Ascending aorta (tissue), 2 donors: ENCODE results near the gene ARHGAP18. TPM values are rescaled to one million over a fixed set of nuclear protein-coding genes. Genes with fewer than 3 reads are reported as not detected.
"Not testable (repeated sequence)": the region's sequence is repeated elsewhere in the genome, so short reads cannot be mapped to it uniquely, and the experiment has no call there.

Source experiments
- DNase-seq, 2 donors: peaks; one replicate each; pipeline ENCODE4 v3.0.0-alpha.2; 2019; ENCODE audit warnings: low spot score in 2 of 2
- H3K27ac ChIP-seq, 2 donors: fragments of 200-600 bp; sonication (generic); one replicate each; pipeline ENCODE4 v1.5.1; 2016 to 2017; ENCODE audit warnings: mild to moderate bottlenecking in 1 of 2
- H3K27me3 ChIP-seq: fragments of 200-600 bp; sonication (generic); one replicate; pipeline ENCODE4 v1.5.1; 2017
- H3K36me3 ChIP-seq, 2 donors: fragments of 200-600 bp; sonication (generic); one replicate each; pipeline ENCODE4 v1.5.1; 2016
- H3K4me1 ChIP-seq, 2 donors: fragments of 200-600 bp; sonication (generic); one replicate each; pipeline ENCODE4 v1.5.1; 2016 to 2017; ENCODE audit warnings: mild to moderate bottlenecking in 1 of 2
- H3K4me3 ChIP-seq, 2 donors: fragments of 200-600 bp; sonication (generic); one replicate each; pipeline ENCODE4 v1.5.1; 2016 to 2017; ENCODE audit warnings: mild to moderate bottlenecking in 1 of 2
- H3K9me3 ChIP-seq, 2 donors: fragments of 200-600 bp; sonication (generic); one replicate each; pipeline ENCODE4 v1.5.1; 2016
- CTCF ChIP-seq, 3 experiments: fragments of 200-600 bp in 2 of 3; fragments of 450-650 bp in 1 of 3; sonication (generic) in 2 of 3; IDR thresholded peaks; one replicate each; pipeline ENCODE4 v1.5.1; 2016 to 2019; ENCODE audit warnings: antibody characterized with exemption in 3 of 3, mild to moderate bottlenecking in 1 of 3, moderate library complexity in 1 of 3
- intact Hi-C: fragments of 100-400 bp; cut with DNase I; formaldehyde crosslinking; loops from one replicate; pipeline ENCODE4 v1.15.1; 2023
- total RNA-seq: library from RNA; depleted of rRNA; stranded (reverse); fragments of >200 nt; gene quantifications from one replicate; pipeline ENCODE4 v1.1.0, GENCODE V29; 2016

The ARHGAP18 gene
- total RNA-seq, 1 donor from 2014 or later, result 10.7 TPM

- Histone ChIP-seq H3K9me3 (no peaks in the 10 kb centered on the region), H3K4me1 (no peaks in the 10 kb centered on the region), H3K4me3 (no peak overlapping the region), H3K27me3 (no peaks in the 10 kb centered on the region), H3K27ac (no peak overlapping the region), H3K36me3 (no peaks in the 10 kb centered on the region)
- TF ChIP-seq CTCF (IDR thresholded peaks at IDR 0.05), result no peak
- intact Hi-C loops, result no loop called here
- no peak for DNase-seq
Observed at GRCh38 chr6:129578315-129578714, 131.7 kb downstream of the ARHGAP18 start.

GRCh38 chr6:129577691-129578090, 132.3 kb downstream of the ARHGAP18 start:
- Histone ChIP-seq H3K4me3 (no peak overlapping the region), H3K9me3 (no peaks in the 10 kb centered on the region), H3K4me1 (no peaks in the 10 kb centered on the region), H3K27ac (no peak overlapping the region), H3K36me3 (no peaks in the 10 kb centered on the region), H3K27me3 (no peaks in the 10 kb centered on the region)
- intact Hi-C loops, result no loop called here
- DNase-seq, result no peak
- TF ChIP-seq CTCF (IDR thresholded peaks at IDR 0.05), result no peak

- Histone ChIP-seq H3K27me3 (no peaks in the 10 kb centered on the region), H3K36me3 (no peaks in the 10 kb centered on the region), H3K27ac (no peak overlapping the region), H3K4me1 (no peaks in the 10 kb centered on the region), H3K4me3 (no peak overlapping the region), H3K9me3 (no peaks in the 10 kb centered on the region)
- no peak for DNase-seq
- intact Hi-C loops, result no loop called here
- TF ChIP-seq CTCF (IDR thresholded peaks at IDR 0.05), result no peak
Observed at GRCh38 chr6:129576456-129576855, 133.5 kb downstream of the ARHGAP18 start.

- peak overlapping the region; percentile 31 to 52 for H3K4me3 ChIP-seq
- intact Hi-C loops, result loop anchor here (2.0 kb wide), 1 partner anchor 77 kb away; no protein-coding TSS in a partner anchor
- no peaks in the 10 kb centered on the region for H3K9me3 ChIP-seq
- peak; percentile 49 to 80 (median 55) for TF ChIP-seq CTCF (IDR thresholded peaks at IDR 0.05)
- H3K27me3 ChIP-seq, result no peaks in the 10 kb centered on the region
- DNase-seq, result no peak
- H3K4me1 ChIP-seq, result no peaks in the 10 kb centered on the region
- no peaks in the 10 kb centered on the region for H3K36me3 ChIP-seq
- H3K27ac ChIP-seq, result no peak overlapping the region
Observed at GRCh38 chr6:129575378-129576118, 134.4 kb downstream of the ARHGAP18 start.

GRCh38 chr6:129574605-129575004, 135.4 kb downstream of the ARHGAP18 start:
- DNase-seq, H3K9me3 ChIP-seq, H3K27me3 ChIP-seq, H3K4me1 ChIP-seq, H3K27ac ChIP-seq, H3K4me3 ChIP-seq, H3K36me3 ChIP-seq: not testable (repeated sequence)
- intact Hi-C loops, result loop anchor here (2.0 kb wide), 1 partner anchor 76 kb away; no protein-coding TSS in a partner anchor

- H3K27me3 ChIP-seq, intact Hi-C loops, H3K9me3 ChIP-seq, H3K36me3 ChIP-seq, H3K4me3 ChIP-seq, H3K4me1 ChIP-seq, H3K27ac ChIP-seq, DNase-seq: not testable (repeated sequence)
Observed at GRCh38 chr6:129570929-129571328, 139.0 kb downstream of the ARHGAP18 start.
